Measurements from ENCODE around the gene ARHGEF1.
"Not testable (repeated sequence)": the region's sequence is repeated elsewhere in the genome, so short reads cannot be mapped to it uniquely, and the experiment has no call there.

The ARHGEF1 gene

GRCh38 chr19:41869374-41869955 is 13.5 kb upstream of the ARHGEF1 start:
- CTCF ChIA-PET = interaction anchor here (0.5 to 4.8 kb wide), 6 partner anchors 8 to 74 kb away, joined by 3 to 48 read pairs (median 4); partner anchors contain the start of gene RPS19
- WGBS (ENCODE audit: insufficient coverage) = 98% methylated on average over 11 of the region's 13 CpGs
- Histone ChIP-seq H3K4me1 (ENCODE audit: control extremely low read depth in 1 of 4, control insufficient read depth in 4 of 4, insufficient read depth in 4 of 4, low read length in 3 of 4) (peaks cover 9 to 82% (median 68%) of the 10 kb centered on the region in 4 experiments), H3K4me3 (ENCODE audit: control insufficient read depth in 1 of 7, extremely low read depth in 1 of 7, insufficient read depth in 4 of 7, low read depth in 2 of 7, low read length in 6 of 7) (no peak overlapping the region), H3K9me3 (ENCODE audit: control extremely low read depth in 1 of 5, control insufficient read depth in 4 of 5, insufficient read depth in 2 of 5, low read depth in 1 of 5, low read length in 4 of 5) (no peaks in the 10 kb centered on the region), H3K27ac (ENCODE audit: insufficient read depth in 1 of 2, low read depth in 1 of 2, low read length in 2 of 2, poor library complexity in 1 of 2, severe bottlenecking in 2 of 2) (peak overlapping the region in 1 of 2 experiments; percentile 67), H3K36me3 (ENCODE audit: control insufficient read depth in 4 of 4, insufficient read depth in 4 of 4, low read length in 3 of 4) (peaks cover 9 to 63% (median 44%) of the 10 kb centered on the region in 4 experiments), H3K27me3 (replicated peaks in 2 of 5; ENCODE audit: control insufficient read depth in 4 of 5, insufficient read depth in 5 of 5, low read length in 4 of 5) (no peaks in the 10 kb centered on the region)
- no peak for DNase-seq
- POLR2A ChIA-PET = no interaction called here

DNA sequence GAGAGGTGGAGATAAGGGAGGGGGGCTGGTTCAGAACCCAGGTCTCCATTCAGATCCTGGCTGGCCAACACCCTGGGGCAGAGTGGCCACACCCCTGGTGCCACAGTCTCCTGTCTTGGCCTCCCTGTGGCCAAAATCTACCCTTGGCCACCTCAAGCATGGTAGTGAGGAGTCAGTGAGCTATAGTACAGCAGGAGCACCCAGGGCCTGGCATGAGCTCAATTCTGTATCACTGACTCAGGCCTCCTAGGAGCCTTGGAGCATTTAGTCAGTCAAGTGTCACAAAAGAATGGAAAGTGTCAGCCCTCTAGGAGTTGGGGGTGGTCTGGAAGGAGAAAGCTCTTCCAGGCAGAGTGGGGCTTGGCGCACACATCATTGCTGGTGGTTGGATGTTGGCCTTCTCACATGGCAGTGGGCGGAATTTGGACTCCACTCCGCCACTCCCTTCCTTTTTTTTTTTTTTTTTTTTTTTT is 12.5 kb upstream of the ARHGEF1 start:
- Histone ChIP-seq H3K4me3 (ENCODE audit: control insufficient read depth in 1 of 7, extremely low read depth in 1 of 7, insufficient read depth in 4 of 7, low read depth in 2 of 7, low read length in 6 of 7) (no peak overlapping the region), H3K4me1 (ENCODE audit: control extremely low read depth in 1 of 4, control insufficient read depth in 4 of 4, insufficient read depth in 4 of 4, low read length in 3 of 4) (peaks cover 10 to 81% (median 65%) of the 10 kb centered on the region in 4 experiments), H3K27me3 (replicated peaks in 2 of 5; ENCODE audit: control insufficient read depth in 4 of 5, insufficient read depth in 5 of 5, low read length in 4 of 5) (no peaks in the 10 kb centered on the region), H3K36me3 (ENCODE audit: control insufficient read depth in 4 of 4, insufficient read depth in 4 of 4, low read length in 3 of 4) (peaks cover 5 to 54% (median 35%) of the 10 kb centered on the region in 4 experiments), H3K9me3 (ENCODE audit: control extremely low read depth in 1 of 5, control insufficient read depth in 4 of 5, insufficient read depth in 2 of 5, low read depth in 1 of 5, low read length in 4 of 5) (no peaks in the 10 kb centered on the region), H3K27ac (ENCODE audit: insufficient read depth in 1 of 2, low read depth in 1 of 2, low read length in 2 of 2, poor library complexity in 1 of 2, severe bottlenecking in 2 of 2) (peak overlapping the region in 1 of 2 experiments; percentile 33)
- DNase-seq = no peak
- WGBS (ENCODE audit: insufficient coverage) = no CpG with 5 or more reads among the region's 3 CpGs
- ChIA-PET POLR2A (interaction anchor here (1.1 kb wide), 1 partner anchor 10 kb away, joined by 6 read pairs; the partner anchor contains the start of gene RPS19), CTCF (interaction anchor here (0.8 to 4.8 kb wide), 6 partner anchors 9 to 67 kb away, joined by 4 to 48 read pairs (median 4); partner anchors contain the start of gene RPS19)

- Histone ChIP-seq H3K4me3 (ENCODE audit: control insufficient read depth in 1 of 7, extremely low read depth in 1 of 7, insufficient read depth in 4 of 7, low read depth in 2 of 7, low read length in 6 of 7) (peak overlapping the region in 5 of 7 experiments; percentile 9 to 36 (median 16)), H3K4me1 (ENCODE audit: control extremely low read depth in 1 of 4, control insufficient read depth in 4 of 4, insufficient read depth in 4 of 4, low read length in 3 of 4) (peaks cover 17 to 88% (median 72%) of the 10 kb centered on the region in 4 experiments), H3K27ac (ENCODE audit: insufficient read depth in 1 of 2, low read depth in 1 of 2, low read length in 2 of 2, poor library complexity in 1 of 2, severe bottlenecking in 2 of 2) (peak overlapping the region; percentile 19 to 29), H3K27me3 (replicated peaks in 2 of 5; ENCODE audit: control insufficient read depth in 4 of 5, insufficient read depth in 5 of 5, low read length in 4 of 5) (no peaks in the 10 kb centered on the region), H3K9me3 (ENCODE audit: control extremely low read depth in 1 of 5, control insufficient read depth in 4 of 5, insufficient read depth in 2 of 5, low read depth in 1 of 5, low read length in 4 of 5) (no peaks in the 10 kb centered on the region), H3K36me3 (ENCODE audit: control insufficient read depth in 4 of 4, insufficient read depth in 4 of 4, low read length in 3 of 4) (peaks cover 3 to 45% (median 31%) of the 10 kb centered on the region in 4 experiments)
- 3% methylated on average over 15 of the region's 16 CpGs for WGBS (ENCODE audit: insufficient coverage)
- ChIA-PET CTCF (interaction anchor here (0.8 to 7.9 kb wide), 13 partner anchors 10 to 86 kb away, joined by 4 to 82 read pairs (median 11); partner anchors contain the start of genes RABAC1 and RPS19), POLR2A (interaction anchor here (1.4 kb wide), 1 partner anchor 11 kb away, joined by 8 read pairs; the partner anchor contains the start of gene RPS19)
- DNase-seq = peak; percentile 64 to 83 (median 80)
Measured at GRCh38 chr19:41871573-41872383, 11.2 kb upstream of the ARHGEF1 start.

DNA sequence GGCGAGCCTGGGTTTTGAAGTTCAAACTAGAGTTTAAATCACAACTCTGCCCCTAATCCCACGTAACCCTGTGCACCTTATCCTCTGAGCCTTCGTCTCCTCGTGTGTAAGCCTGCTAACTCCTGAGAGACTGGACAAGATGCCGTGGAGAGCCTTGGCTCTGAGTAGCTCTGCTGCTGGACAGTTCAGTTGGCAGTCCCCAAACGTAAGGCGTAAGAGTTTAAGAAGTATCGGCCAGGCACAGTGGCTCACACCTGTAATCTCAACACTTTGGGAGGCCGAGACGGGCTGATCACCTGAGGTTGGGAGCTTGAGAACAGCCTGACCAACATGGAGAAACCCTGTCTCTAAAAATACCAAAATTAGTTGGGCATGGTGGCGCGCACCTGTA is 10.6 kb upstream of the ARHGEF1 start:
- no peak for DNase-seq
- ChIA-PET POLR2A (interaction anchor here (0.7 to 1.4 kb wide), 5 partner anchors 9 to 19 kb away, joined by 3 to 8 read pairs (median 5); partner anchors contain the start of gene RPS19), CTCF (interaction anchor here (1.0 to 7.9 kb wide), 16 partner anchors 9 to 85 kb away, joined by 4 to 82 read pairs (median 10); partner anchors contain the start of genes ERFL, RABAC1 and RPS19)
- peaks cover 3 to 43% (median 29%) of the 10 kb centered on the region in 4 experiments for H3K36me3 ChIP-seq (ENCODE audit: control insufficient read depth in 4 of 4, insufficient read depth in 4 of 4, low read length in 3 of 4)
- H3K4me1 ChIP-seq (ENCODE audit: control extremely low read depth in 1 of 4, control insufficient read depth in 4 of 4, insufficient read depth in 4 of 4, low read length in 3 of 4) = peaks cover 18 to 89% (median 76%) of the 10 kb centered on the region in 4 experiments
- peak overlapping the region in 3 of 7 experiments; percentile 9 to 36 (median 24) for H3K4me3 ChIP-seq (ENCODE audit: control insufficient read depth in 1 of 7, extremely low read depth in 1 of 7, insufficient read depth in 4 of 7, low read depth in 2 of 7, low read length in 6 of 7)
- H3K9me3 ChIP-seq (ENCODE audit: control extremely low read depth in 1 of 5, control insufficient read depth in 4 of 5, insufficient read depth in 2 of 5, low read depth in 1 of 5, low read length in 4 of 5) = no peaks in the 10 kb centered on the region
- H3K27me3 ChIP-seq (replicated peaks in 2 of 5; ENCODE audit: control insufficient read depth in 4 of 5, insufficient read depth in 5 of 5, low read length in 4 of 5) = no peaks in the 10 kb centered on the region
- 97% methylated on average over 12 of the region's 12 CpGs for WGBS (ENCODE audit: insufficient coverage)
- H3K27ac ChIP-seq (ENCODE audit: insufficient read depth in 1 of 2, low read depth in 1 of 2, low read length in 2 of 2, poor library complexity in 1 of 2, severe bottlenecking in 2 of 2) = peak overlapping the region; percentile 19 to 29

GRCh38 chr19:41872775-41873647 is 10.0 kb upstream of the ARHGEF1 start:
- peak in 2 of 3 donors; percentile 64 to 67 for DNase-seq
- H3K9me3 ChIP-seq (ENCODE audit: control extremely low read depth in 1 of 5, control insufficient read depth in 4 of 5, insufficient read depth in 2 of 5, low read depth in 1 of 5, low read length in 4 of 5) = no peaks in the 10 kb centered on the region
- peaks cover 18 to 91% (median 80%) of the 10 kb centered on the region in 4 experiments for H3K4me1 ChIP-seq (ENCODE audit: control extremely low read depth in 1 of 4, control insufficient read depth in 4 of 4, insufficient read depth in 4 of 4, low read length in 3 of 4)
- peak overlapping the region in 1 of 2 experiments; percentile 1 for H3K27ac ChIP-seq (ENCODE audit: insufficient read depth in 1 of 2, low read depth in 1 of 2, low read length in 2 of 2, poor library complexity in 1 of 2, severe bottlenecking in 2 of 2)
- 39% methylated on average over 16 of the region's 18 CpGs for WGBS (ENCODE audit: insufficient coverage)
- peaks cover 2 to 37% (median 26%) of the 10 kb centered on the region in 4 experiments for H3K36me3 ChIP-seq (ENCODE audit: control insufficient read depth in 4 of 4, insufficient read depth in 4 of 4, low read length in 3 of 4)
- H3K4me3 ChIP-seq (ENCODE audit: control insufficient read depth in 1 of 7, extremely low read depth in 1 of 7, insufficient read depth in 4 of 7, low read depth in 2 of 7, low read length in 6 of 7) = peak overlapping the region in 1 of 7 experiments; percentile 36
- CTCF ChIA-PET = interaction anchor here (1.0 to 7.9 kb wide), 20 partner anchors 9 to 85 kb away, joined by 3 to 82 read pairs (median 9); partner anchors contain the start of genes ERFL, RABAC1 and RPS19
- POLR2A ChIA-PET = interaction anchor here (0.7 to 1.4 kb wide), 5 partner anchors 8 to 85 kb away, joined by 3 to 8 read pairs (median 4); no protein-coding TSS in a partner anchor
- H3K27me3 ChIP-seq (replicated peaks in 2 of 5; ENCODE audit: control insufficient read depth in 4 of 5, insufficient read depth in 5 of 5, low read length in 4 of 5) = no peaks in the 10 kb centered on the region

GRCh38 chr19:41875973-41876372 is 7.0 kb upstream of the ARHGEF1 start:
- Histone ChIP-seq H3K36me3 (ENCODE audit: control insufficient read depth in 4 of 4, insufficient read depth in 4 of 4, low read length in 3 of 4) (peaks cover 0 to 11% (median 5%) of the 10 kb centered on the region in 4 experiments), H3K27ac (ENCODE audit: insufficient read depth in 1 of 2, low read depth in 1 of 2, low read length in 2 of 2, poor library complexity in 1 of 2, severe bottlenecking in 2 of 2) (peak overlapping the region in 1 of 2 experiments; percentile 12), H3K4me1 (ENCODE audit: control extremely low read depth in 1 of 4, control insufficient read depth in 4 of 4, insufficient read depth in 4 of 4, low read length in 3 of 4) (peaks cover 15 to 84% (median 70%) of the 10 kb centered on the region in 4 experiments)
- POLR2A ChIA-PET; H3K9me3 ChIP-seq (ENCODE audit: control extremely low read depth in 1 of 5, control insufficient read depth in 4 of 5, insufficient read depth in 2 of 5, low read depth in 1 of 5, low read length in 4 of 5); H3K27me3 ChIP-seq (replicated peaks in 2 of 5; ENCODE audit: control insufficient read depth in 4 of 5, insufficient read depth in 5 of 5, low read length in 4 of 5); H3K4me3 ChIP-seq (ENCODE audit: control insufficient read depth in 1 of 7, extremely low read depth in 1 of 7, insufficient read depth in 4 of 7, low read depth in 2 of 7, low read length in 6 of 7); DNase-seq: not testable (repeated sequence)
- WGBS (ENCODE audit: insufficient coverage) = 97% methylated on average over 3 of the region's 3 CpGs
- CTCF ChIA-PET = interaction anchor here (1.6 to 7.9 kb wide), 5 partner anchors 14 to 82 kb away, joined by 5 to 82 read pairs (median 11); partner anchors contain the start of gene RPS19
